MM.1S (cell line): Measurements from ENCODE around the gene PPM1G.

Source experiments
- DNase-seq: peaks from one replicate; pipeline ENCODE4 v3.0.0-alpha.2; 2015
- H2AFZ ChIP-seq: fragments of 300-600 bp; sonication (generic); 2 replicates; pipeline ENCODE4 v1.6.0; 2016; ENCODE audit warnings: antibody characterized with exemption, low read length
- H3F3A ChIP-seq: fragments of 300-600 bp; sonication (generic); 2 replicates; pipeline ENCODE4 v1.6.1; 2016; ENCODE audit warnings: mild to moderate bottlenecking, antibody characterized with exemption, low read length, moderate library complexity, mixed read lengths; ENCODE audit not compliant: insufficient read depth
- H3K27ac ChIP-seq: fragments of 300-600 bp; sonication (generic); 2 replicates; pipeline ENCODE4 v1.5.1; 2016; ENCODE audit warnings: mild to moderate bottlenecking, low read length
- H3K27me3 ChIP-seq: fragments of 300-600 bp; sonication (generic); replicated peaks from 2 replicates; pipeline ENCODE4 v1.6.0; 2016; ENCODE audit warnings: low read length; ENCODE audit not compliant: insufficient read depth
- H3K36me3 ChIP-seq: fragments of 300-600 bp; sonication (generic); replicated peaks from 2 replicates; pipeline ENCODE4 v1.6.1; 2016; ENCODE audit warnings: mild to moderate bottlenecking, low read length, mixed read lengths; ENCODE audit not compliant: insufficient read depth
- H3K4me1 ChIP-seq: fragments of 300-600 bp; sonication (generic); 2 replicates; pipeline ENCODE4 v1.6.1; 2016; ENCODE audit warnings: low read length, mixed read lengths
- H3K4me2 ChIP-seq: fragments of 300-600 bp; sonication (generic); 2 replicates; pipeline ENCODE4 v1.6.0; 2016; ENCODE audit warnings: low read depth, low read length
- H3K4me3 ChIP-seq: fragments of 300-600 bp; sonication (generic); 2 replicates; pipeline ENCODE4 v1.5.1; 2016; ENCODE audit warnings: low read length, mixed read lengths
- H3K79me2 ChIP-seq: fragments of 300-600 bp; sonication (generic); 2 replicates; pipeline ENCODE4 v1.6.1; 2016; ENCODE audit warnings: mixed run types, low read length, mixed read lengths
- H3K9ac ChIP-seq: fragments of 300-600 bp; sonication (generic); 2 replicates; pipeline ENCODE4 v1.6.1; 2016; ENCODE audit warnings: low read length, mixed read lengths
- H3K9me2 ChIP-seq: fragments of 300-600 bp; sonication (generic); replicated peaks from 2 replicates; pipeline ENCODE4 v1.6.1; 2016; ENCODE audit warnings: mild to moderate bottlenecking, low read length, mixed read lengths; ENCODE audit not compliant: insufficient read depth
- H3K9me3 ChIP-seq: fragments of 300-600 bp; sonication (generic); replicated peaks from 2 replicates; pipeline ENCODE4 v1.6.1; 2016; ENCODE audit warnings: mild to moderate bottlenecking, low read length, mixed read lengths; ENCODE audit not compliant: insufficient read depth
- H4K20me1 ChIP-seq: fragments of 300-600 bp; sonication (generic); 2 replicates; pipeline ENCODE4 v1.6.1; 2016; ENCODE audit warnings: mild to moderate bottlenecking, low read length, moderate library complexity, mixed read lengths; ENCODE audit not compliant: insufficient read depth
- CTCF ChIP-seq: fragments of 300-600 bp; sonication (generic); IDR thresholded peaks from 2 replicates; pipeline ENCODE4 v1.5.1; 2016; ENCODE audit warnings: antibody characterized with exemption, low read length, mixed read lengths
- EZH2 ChIP-seq: fragments of 300-600 bp; sonication (generic); optimal IDR thresholded peaks from 2 replicates; pipeline ENCODE3; 2017; ENCODE audit warnings: low read depth, mild to moderate bottlenecking, antibody characterized with exemption, low read length, mixed read lengths
- EZH2phosphoT487 ChIP-seq: fragments of 300-600 bp; sonication (generic); IDR thresholded peaks from 2 replicates; pipeline ENCODE4 v1.6.1; 2018; ENCODE audit warnings: antibody characterized with exemption, low read length

The PPM1G gene

GRCh38 chr2:27442920-27443282 is 33.5 kb upstream of the PPM1G start:
- Histone ChIP-seq H3F3A (no peaks in the 10 kb centered on the region), H3K9ac (no peak overlapping the region), H3K27me3 (no peaks in the 10 kb centered on the region), H3K36me3 (no peaks in the 10 kb centered on the region), H3K9me2 (no peaks in the 10 kb centered on the region), H3K9me3 (no peaks in the 10 kb centered on the region), H3K27ac (no peak overlapping the region), H2AFZ (no peak overlapping the region), H4K20me1 (no peaks in the 10 kb centered on the region), H3K79me2 (no peaks in the 10 kb centered on the region), H3K4me3 (no peak overlapping the region), H3K4me1 (no peaks in the 10 kb centered on the region), H3K4me2 (no peak overlapping the region)
- DNase-seq = no peak
- TF ChIP-seq CTCF (no peak), EZH2 (no peak), EZH2phosphoT487 (no peak)

- Histone ChIP-seq H3K4me1 (no peaks in the 10 kb centered on the region), H4K20me1 (no peaks in the 10 kb centered on the region), H3K27me3 (no peaks in the 10 kb centered on the region), H3K9me3 (no peaks in the 10 kb centered on the region), H3K9ac (no peak within 1 kb of the TSS), H3F3A (no peaks in the 10 kb centered on the region), H3K9me2 (no peaks in the 10 kb centered on the region), H3K4me3 (no peak within 1 kb of the TSS), H3K27ac (no peak within 1 kb of the TSS), H2AFZ (no peak within 1 kb of the TSS), H3K36me3 (no peaks in the 10 kb centered on the region), H3K79me2 (no peaks in the 10 kb centered on the region), H3K4me2 (no peak within 1 kb of the TSS)
- TF ChIP-seq EZH2 (no peak), EZH2phosphoT487 (no peak), CTCF (no peak)
- no peak for DNase-seq
Measured at GRCh38 chr2:27441958-27442919, 32.8 kb upstream of the PPM1G start, which contains the start of gene KRTCAP3. TSS of gene KRTCAP3 (plus strand) at chr2:27442381. CDS start at chr2:27442413, 32 bp downstream.

GRCh38 chr2:27441226-27441926 is 32.0 kb upstream of the PPM1G start:
- no peak for TF ChIP-seq EZH2phosphoT487
- TF ChIP-seq EZH2 = no peak
- TF ChIP-seq CTCF = no peak
- Histone ChIP-seq H2AFZ (no peak overlapping the region), H3K79me2 (no peaks in the 10 kb centered on the region), H3K27ac (no peak overlapping the region), H3K36me3 (no peaks in the 10 kb centered on the region), H3K4me1 (no peaks in the 10 kb centered on the region), H4K20me1 (no peaks in the 10 kb centered on the region), H3F3A (no peaks in the 10 kb centered on the region), H3K9me2 (no peaks in the 10 kb centered on the region), H3K4me3 (no peak overlapping the region), H3K4me2 (no peak overlapping the region), H3K9ac (no peak overlapping the region), H3K27me3 (no peaks in the 10 kb centered on the region), H3K9me3 (no peaks in the 10 kb centered on the region)
- no peak for DNase-seq
